Epithelial cell of proximal tubule (primary cell): Measurements from ENCODE around the gene ATP5ME. TPM values are rescaled to one million over a fixed set of nuclear protein-coding genes. Genes with fewer than 3 reads are reported as not detected.

Experiments
- DNase-seq: peaks from one replicate; pipeline ENCODE4 v3.0.0-alpha.2; 2011; ENCODE audit warnings: low read depth
- H3K4me3 ChIP-seq: 2 replicates; pipeline ENCODE4 v1.5.1; 2011; ENCODE audit warnings: low read depth, mild to moderate bottlenecking, low read length
- total RNA-seq: library from RNA; depleted of rRNA; stranded (reverse); fragments of >200 nt; gene quantifications from 2 replicates; pipeline ENCODE4 v1.2.3, GENCODE V29; 2015
- TF ChIP-seq, protein P1 (sequence below): conservative IDR thresholded peaks from 2 replicates; pipeline ENCODE4 v1.5.1; 2012; ENCODE audit warnings: low read depth, mild to moderate bottlenecking, low read length

ATP5ME gene
- total RNA-seq, 1 donor from 2014 or later, result 192 TPM

GRCh38 chr4:629636-629914, 44.5 kb downstream of the ATP5ME start:
- no peak overlapping the region for H3K4me3 ChIP-seq
- TF ChIP-seq, protein P1, sequence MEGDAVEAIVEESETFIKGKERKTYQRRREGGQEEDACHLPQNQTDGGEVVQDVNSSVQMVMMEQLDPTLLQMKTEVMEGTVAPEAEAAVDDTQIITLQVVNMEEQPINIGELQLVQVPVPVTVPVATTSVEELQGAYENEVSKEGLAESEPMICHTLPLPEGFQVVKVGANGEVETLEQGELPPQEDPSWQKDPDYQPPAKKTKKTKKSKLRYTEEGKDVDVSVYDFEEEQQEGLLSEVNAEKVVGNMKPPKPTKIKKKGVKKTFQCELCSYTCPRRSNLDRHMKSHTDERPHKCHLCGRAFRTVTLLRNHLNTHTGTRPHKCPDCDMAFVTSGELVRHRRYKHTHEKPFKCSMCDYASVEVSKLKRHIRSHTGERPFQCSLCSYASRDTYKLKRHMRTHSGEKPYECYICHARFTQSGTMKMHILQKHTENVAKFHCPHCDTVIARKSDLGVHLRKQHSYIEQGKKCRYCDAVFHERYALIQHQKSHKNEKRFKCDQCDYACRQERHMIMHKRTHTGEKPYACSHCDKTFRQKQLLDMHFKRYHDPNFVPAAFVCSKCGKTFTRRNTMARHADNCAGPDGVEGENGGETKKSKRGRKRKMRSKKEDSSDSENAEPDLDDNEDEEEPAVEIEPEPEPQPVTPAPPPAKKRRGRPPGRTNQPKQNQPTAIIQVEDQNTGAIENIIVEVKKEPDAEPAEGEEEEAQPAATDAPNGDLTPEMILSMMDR, result no peak
- no peak for DNase-seq

DNA sequence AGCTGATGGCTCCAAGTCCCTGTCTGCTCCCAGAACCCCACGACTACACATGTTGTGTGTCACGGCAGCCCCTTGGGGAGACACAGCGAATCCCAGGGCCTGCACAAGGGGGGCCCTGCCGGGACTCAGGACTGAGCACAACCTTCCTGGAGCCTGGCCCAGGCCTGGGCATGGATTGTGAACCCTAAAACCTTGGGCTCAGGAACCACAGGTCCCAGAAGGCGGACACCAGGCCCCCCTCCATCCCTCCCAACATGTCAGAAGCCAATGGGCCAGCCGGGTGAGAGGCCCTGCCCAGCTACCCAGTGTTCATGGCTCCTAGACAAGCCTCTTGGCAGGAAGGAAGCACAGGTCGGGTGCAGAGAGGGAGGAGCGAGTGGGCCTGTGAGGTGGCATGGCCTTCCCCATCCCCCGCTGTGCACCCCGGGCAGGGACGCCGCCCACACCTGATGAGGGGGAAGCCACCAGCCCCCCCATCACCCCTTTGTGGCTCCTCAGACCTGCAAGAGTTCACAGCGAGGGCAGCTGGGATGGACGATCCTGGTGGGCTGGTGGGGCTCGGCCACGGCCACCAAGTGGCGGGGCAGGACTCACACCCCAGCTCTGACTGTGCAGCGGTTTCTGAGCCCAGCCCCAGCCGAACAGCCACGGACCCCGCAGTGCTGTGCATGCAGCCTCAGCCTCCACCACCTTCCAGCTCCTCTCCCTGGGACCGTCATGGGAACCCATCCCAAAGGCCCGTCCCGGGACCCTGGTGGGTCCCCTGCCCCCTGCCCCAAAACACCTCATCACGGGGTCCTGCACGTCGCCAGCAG, 45.0 kb downstream of the ATP5ME start:
- TF ChIP-seq, protein P1, result no peak
- no peak overlapping the region for H3K4me3 ChIP-seq
- DNase-seq, result no peak

GRCh38 chr4:628311-628741, 45.8 kb downstream of the ATP5ME start:
- TF ChIP-seq, protein P1, result no peak

DNA sequence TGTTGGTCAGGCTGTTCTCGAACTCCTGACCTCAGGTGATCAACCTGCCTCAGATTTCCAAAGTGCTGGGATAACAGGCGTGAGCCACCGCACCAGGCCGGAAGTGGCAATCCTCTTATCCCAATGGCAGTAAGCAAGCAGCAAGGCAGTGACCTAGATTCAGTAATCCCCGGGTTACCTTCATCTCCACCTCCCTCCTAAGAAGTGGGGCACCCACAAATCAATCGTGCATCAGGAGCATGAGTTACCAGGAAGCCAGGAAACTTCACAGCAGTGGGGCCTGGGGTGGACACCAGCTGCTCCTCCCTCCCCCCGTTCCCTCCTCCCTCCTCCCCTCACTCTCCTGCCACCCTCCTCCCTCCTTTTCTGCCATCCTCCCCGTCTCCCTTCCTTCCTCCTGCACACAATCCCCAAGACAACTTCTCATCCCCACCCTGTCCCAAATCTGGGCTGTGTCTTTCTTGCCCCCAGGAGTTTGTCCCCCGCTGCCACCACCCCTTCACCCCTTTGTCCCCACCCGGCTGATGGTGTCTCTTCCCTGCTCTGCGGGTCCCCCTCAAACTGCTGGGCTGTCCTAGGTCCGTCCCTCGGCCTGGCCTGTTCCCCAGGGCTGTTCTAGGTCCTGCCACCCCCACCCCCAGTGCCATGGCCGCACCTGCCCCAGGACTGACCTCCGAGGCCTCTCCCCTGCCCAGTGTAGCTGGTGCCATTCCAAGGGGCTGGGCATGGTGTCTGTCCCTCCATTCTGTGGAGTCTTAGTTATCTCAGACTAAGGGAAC, 46.5 kb downstream of the ATP5ME start:
- DNase-seq, result no peak
- no peak overlapping the region for H3K4me3 ChIP-seq
- TF ChIP-seq, protein P1, result no peak

More at GRCh38 chr4:628311-628741, 45.8 kb downstream of the ATP5ME start:
- H3K4me3 ChIP-seq, result no peak overlapping the region
- no peak for DNase-seq

GRCh38 chr4:626201-627091, 47.6 kb downstream of the ATP5ME start:
- H3K4me3 ChIP-seq, result no peak overlapping the region
- TF ChIP-seq, protein P1, result no peak
- no peak for DNase-seq

DNA sequence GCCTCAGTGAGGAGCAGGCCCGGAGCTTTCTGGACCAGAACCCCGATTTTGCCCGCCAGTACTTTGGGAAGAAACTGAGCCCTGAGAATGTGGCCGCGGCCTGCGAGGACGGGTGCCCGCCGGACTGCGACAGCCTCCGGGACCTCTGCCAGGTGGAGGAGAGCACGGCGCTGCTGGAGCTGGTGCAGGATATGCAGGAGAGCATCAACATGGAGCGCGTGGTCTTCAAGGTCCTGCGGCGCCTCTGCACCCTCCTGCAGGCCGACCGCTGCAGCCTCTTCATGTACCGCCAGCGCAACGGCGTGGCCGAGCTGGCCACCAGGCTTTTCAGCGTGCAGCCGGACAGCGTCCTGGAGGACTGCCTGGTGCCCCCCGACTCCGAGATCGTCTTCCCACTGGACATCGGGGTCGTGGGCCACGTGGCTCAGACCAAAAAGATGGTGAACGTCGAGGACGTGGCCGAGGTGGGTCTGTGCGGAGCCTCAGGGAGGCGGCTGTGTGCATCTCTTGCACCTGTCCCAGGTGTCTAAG, 48.4 kb downstream of the ATP5ME start:
- TF ChIP-seq, protein P1, result no peak
- peak overlapping the region; percentile 15 for H3K4me3 ChIP-seq
- no peak for DNase-seq
